Esophagus squamous epithelium (tissue), 5 donors: ENCODE data around the gene SFR1. TPM values are rescaled to one million over a fixed set of nuclear protein-coding genes. Genes with fewer than 3 reads are reported as not detected.
A peak's percentile ranks its signal among the peaks of the same experiment; 100 is the strongest.

Experiments
- DNase-seq: peaks from one replicate; lab custom pipeline; 2025; lab: John Stamatoyannopoulos, UW
- H3K27ac ChIP-seq, 4 donors: fragments of 200-600 bp; sonication (generic); one replicate each; pipeline ENCODE4 v1.5.1; 2016 to 2019; ENCODE audit warnings: mild to moderate bottlenecking in 1 of 4
- H3K27me3 ChIP-seq, 4 donors: fragments of 200-600 bp; sonication (generic); 1 replicate in 3 of 4; 2 replicates in 1 of 4; pipeline versions ENCODE4 v1.5.1 to v1.6.0; 2017 to 2021; ENCODE audit warnings: antibody characterized with exemption in 1 of 4
- H3K36me3 ChIP-seq, 3 donors: fragments of 200-600 bp; sonication (generic); one replicate each; pipeline ENCODE4 v1.5.1; 2016 to 2019
- H3K4me1 ChIP-seq, 3 donors: fragments of 200-600 bp; sonication (generic); one replicate each; pipeline ENCODE4 v1.5.1; 2017 to 2019
- H3K4me3 ChIP-seq, 4 donors: fragments of 200-600 bp; sonication (generic); 1 replicate in 3 of 4; 2 replicates in 1 of 4; pipeline ENCODE4 v1.5.1; 2016 to 2019; ENCODE audit warnings: mild to moderate bottlenecking in 2 of 4, moderate library complexity in 1 of 4
- H3K9me3 ChIP-seq, 3 donors: fragments of 200-600 bp; sonication (generic); one replicate each; pipeline ENCODE4 v1.5.1; 2016 to 2019
- CTCF ChIP-seq, 6 experiments: fragments of 450-650 bp in 4 of 6; fragments of 200-600 bp in 2 of 6; sonication (generic) in 2 of 6; IDR thresholded peaks; one replicate each; pipeline ENCODE4 v1.5.1; 2016 to 2019; ENCODE audit warnings: antibody characterized with exemption in 6 of 6, mild to moderate bottlenecking in 4 of 6, moderate library complexity in 4 of 6
- POLR2A ChIP-seq, 4 donors: fragments of 450-650 bp; IDR thresholded peaks; one replicate each; pipeline ENCODE4 v1.6.1; 2017; ENCODE audit warnings: antibody characterized with exemption in 4 of 4, mild to moderate bottlenecking in 4 of 4, moderate library complexity in 3 of 4
- WGBS, 2 donors: methylation state at CpG; one replicate each; pipeline ENCODE4 v1.1.5; 2018; 5-methylcytosine and 5-hydroxymethylcytosine counted together
- intact Hi-C: fragments of 100-400 bp; cut with DNase I; formaldehyde crosslinking; loops from one replicate; pipeline ENCODE4 v1.15.0; 2022
- total RNA-seq, 4 donors: library from RNA; depleted of rRNA; stranded (reverse); fragments of >200 nt; gene quantifications; one replicate each; pipeline ENCODE4 v1.1.0, GENCODE V29; 2016
- donor health status: DM: yes; HTN: yes; CAD: no.

Gene SFR1, protein sequence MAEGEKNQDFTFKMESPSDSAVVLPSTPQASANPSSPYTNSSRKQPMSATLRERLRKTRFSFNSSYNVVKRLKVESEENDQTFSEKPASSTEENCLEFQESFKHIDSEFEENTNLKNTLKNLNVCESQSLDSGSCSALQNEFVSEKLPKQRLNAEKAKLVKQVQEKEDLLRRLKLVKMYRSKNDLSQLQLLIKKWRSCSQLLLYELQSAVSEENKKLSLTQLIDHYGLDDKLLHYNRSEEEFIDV
- total RNA-seq, result 1 to 10 TPM; 2.7 to 9.3 (median 6.3) TPM

DNA sequence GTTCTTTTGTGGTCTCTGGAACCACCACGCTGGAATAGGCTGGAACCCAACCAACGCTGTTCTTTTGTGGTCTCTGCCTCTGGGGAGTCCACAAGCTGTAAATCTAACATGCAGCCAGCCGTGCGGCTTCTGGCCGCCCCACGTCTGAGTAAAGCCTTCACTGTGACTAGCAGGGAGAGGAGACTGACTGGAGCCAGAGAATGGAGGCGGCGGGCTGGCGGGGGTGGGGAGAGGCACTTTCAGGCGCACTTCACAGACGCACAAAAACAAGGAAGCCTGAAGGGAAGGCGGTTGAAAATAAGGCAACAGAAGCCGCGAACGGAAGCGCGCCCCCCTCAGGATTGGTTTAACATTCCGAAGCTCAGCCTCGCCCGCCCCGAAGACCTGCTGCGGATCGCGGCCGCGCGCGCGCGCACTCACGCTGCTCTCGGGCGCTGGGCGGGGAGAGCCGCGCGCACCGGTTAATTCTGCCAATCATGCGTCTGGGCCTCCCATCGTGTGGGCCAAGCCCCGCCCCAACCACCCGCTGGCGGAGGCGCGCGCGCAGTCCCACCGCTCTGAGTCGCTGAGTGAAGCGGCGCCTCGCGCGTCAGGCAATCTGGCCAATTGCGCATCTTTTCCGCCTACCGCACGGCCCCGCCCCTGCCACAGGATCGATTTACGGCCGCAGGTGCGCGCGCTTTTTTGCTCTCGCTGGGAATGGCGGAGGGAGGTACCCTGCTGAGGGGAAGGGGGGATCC is at the start of gene SFR1:
Gene SFR1, plus strand, starts transcription at position 687 of the 740 bp plus-strand sequence. Its CDS starts 13 bp downstream, at position 700.
- no peaks in the 10 kb centered on the region for H3K9me3 ChIP-seq
- WGBS, 2 donors, result 0% methylated on average over 7 to 26 of the region's 67 CpGs
- intact Hi-C loops, result loop anchor here (5.0 to 10.0 kb wide), 2 partner anchors 143 to 234 kb away; partner anchors contain the start of gene GSTO2

GRCh38 chr10:104072786-104073185 is 49.2 kb upstream of the SFR1 start:
- Histone ChIP-seq H3K36me3 (peaks cover 0 to 35% (median 0%) of the 10 kb centered on the region in 3 donors), H3K27ac (no peak overlapping the region), H3K4me3 (no peak overlapping the region), H3K27me3 (peaks cover 0 to 24% (median 0%) of the 10 kb centered on the region in 4 donors), H3K4me1 (peaks cover 0 to 12% (median 8%) of the 10 kb centered on the region in 3 donors), H3K9me3 (no peaks in the 10 kb centered on the region)
- intact Hi-C loops, result no loop called here
- no peak for TF ChIP-seq CTCF (IDR thresholded peaks at IDR 0.05)
- no peak for TF ChIP-seq POLR2A (IDR thresholded peaks at IDR 0.05)
- 48 to 58% methylated on average over 5 of the region's 5 CpGs for WGBS, 2 donors
- DNase-seq, result no peak

More for the DNA sequence above, at the start of gene SFR1:
- Histone ChIP-seq H3K27ac (peak within 1 kb of the TSS; percentile 96 to 100 (median 98)), H3K27me3 (no peaks in the 10 kb centered on the region), H3K4me3 (peak within 1 kb of the TSS; percentile 65 to 77 (median 72)), H3K36me3 (peaks cover 0 to 17% (median 0%) of the 10 kb centered on the region in 3 donors), H3K4me1 (peaks cover 8 to 58% (median 25%) of the 10 kb centered on the region in 3 donors)
- DNase-seq, result peak; percentile 92
- TF ChIP-seq POLR2A (IDR thresholded peaks at IDR 0.05) (peak in 3 of 4 donors; percentile 59 to 90 (median 87)), CTCF (IDR thresholded peaks at IDR 0.05) (peak; percentile 35 to 77 (median 66))

GRCh38 chr10:104074505-104074904 is 47.5 kb upstream of the SFR1 start:
- 71 to 74% methylated on average over 5 to 6 of the region's 6 CpGs for WGBS, 2 donors
- H3K4me3 ChIP-seq, result no peak overlapping the region
- peaks cover 0 to 35% (median 0%) of the 10 kb centered on the region in 3 donors for H3K36me3 ChIP-seq
- peaks cover 0 to 24% (median 0%) of the 10 kb centered on the region in 4 donors for H3K27me3 ChIP-seq
- intact Hi-C loops, result no loop called here
- H3K27ac ChIP-seq, result no peak overlapping the region
- TF ChIP-seq CTCF (IDR thresholded peaks at IDR 0.05), result no peak
- TF ChIP-seq POLR2A (IDR thresholded peaks at IDR 0.05), result no peak
- no peak for DNase-seq
- H3K9me3 ChIP-seq, result no peaks in the 10 kb centered on the region
- H3K4me1 ChIP-seq, result peaks cover 0 to 26% (median 8%) of the 10 kb centered on the region in 3 donors

- peaks cover 0 to 14% (median 0%) of the 10 kb centered on the region in 4 donors for H3K27me3 ChIP-seq
- TF ChIP-seq POLR2A (IDR thresholded peaks at IDR 0.05), result no peak
- no peak for TF ChIP-seq CTCF (IDR thresholded peaks at IDR 0.05)
- WGBS, 2 donors, result 22 to 25% methylated on average over 3 of the region's 3 CpGs
- no peaks in the 10 kb centered on the region for H3K9me3 ChIP-seq
- peaks cover 0 to 36% (median 8%) of the 10 kb centered on the region in 3 donors for H3K4me1 ChIP-seq
- H3K36me3 ChIP-seq, result peaks cover 0 to 35% (median 0%) of the 10 kb centered on the region in 3 donors
- intact Hi-C loops, result no loop called here
- DNase-seq, result no peak
- no peak overlapping the region for H3K4me3 ChIP-seq
- H3K27ac ChIP-seq, result peak overlapping the region in 2 of 4 donors; percentile 27 to 43
These were observed 45.2 kb upstream of the SFR1 start for GRCh38 chr10:104076743-104077160.
